SU-DHL-6 (cell line): Measurements from ENCODE around the gene TPST1.

Experiments used
- EZH2phosphoT487 ChIP-seq: fragments of 200-600 bp; sonication (generic), shearing (Covaris generic); conservative IDR thresholded peaks from 2 replicates; pipeline ENCODE4 v1.6.1; 2018; ENCODE audit warnings: mild to moderate bottlenecking, antibody characterized with exemption, low read length, moderate library complexity, mixed read lengths
- TF ChIP-seq, protein P1 (sequence below): fragments of 200-600 bp; sonication (generic); IDR thresholded peaks from one replicate; pipeline ENCODE4 v1.5.1; 2017; ENCODE audit warnings: antibody characterized with exemption, mild to moderate bottlenecking, low read length, moderate library complexity; ENCODE audit not compliant: insufficient read depth, poor library complexity, severe bottlenecking

DNA sequence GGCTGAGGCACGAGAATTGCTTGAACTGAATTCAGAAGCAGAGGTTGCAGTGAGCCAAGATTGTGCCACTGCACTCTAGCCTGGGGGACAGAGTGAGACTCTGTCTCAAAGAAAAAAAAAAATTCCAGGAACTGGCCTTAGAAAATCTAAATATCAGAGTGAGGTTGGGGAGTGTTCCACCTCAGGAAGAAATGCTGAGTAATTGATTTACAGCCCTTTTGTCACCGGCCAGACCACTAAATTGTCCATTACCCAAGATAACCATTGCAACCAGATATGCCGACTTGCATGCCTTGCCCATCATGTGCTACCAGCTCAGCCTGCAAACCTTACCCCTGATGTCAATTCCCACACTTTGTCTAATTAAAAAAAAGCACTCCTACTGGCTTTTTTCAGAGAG, 48.1 kb upstream of the TPST1 start:
- TF ChIP-seq, protein P1, sequence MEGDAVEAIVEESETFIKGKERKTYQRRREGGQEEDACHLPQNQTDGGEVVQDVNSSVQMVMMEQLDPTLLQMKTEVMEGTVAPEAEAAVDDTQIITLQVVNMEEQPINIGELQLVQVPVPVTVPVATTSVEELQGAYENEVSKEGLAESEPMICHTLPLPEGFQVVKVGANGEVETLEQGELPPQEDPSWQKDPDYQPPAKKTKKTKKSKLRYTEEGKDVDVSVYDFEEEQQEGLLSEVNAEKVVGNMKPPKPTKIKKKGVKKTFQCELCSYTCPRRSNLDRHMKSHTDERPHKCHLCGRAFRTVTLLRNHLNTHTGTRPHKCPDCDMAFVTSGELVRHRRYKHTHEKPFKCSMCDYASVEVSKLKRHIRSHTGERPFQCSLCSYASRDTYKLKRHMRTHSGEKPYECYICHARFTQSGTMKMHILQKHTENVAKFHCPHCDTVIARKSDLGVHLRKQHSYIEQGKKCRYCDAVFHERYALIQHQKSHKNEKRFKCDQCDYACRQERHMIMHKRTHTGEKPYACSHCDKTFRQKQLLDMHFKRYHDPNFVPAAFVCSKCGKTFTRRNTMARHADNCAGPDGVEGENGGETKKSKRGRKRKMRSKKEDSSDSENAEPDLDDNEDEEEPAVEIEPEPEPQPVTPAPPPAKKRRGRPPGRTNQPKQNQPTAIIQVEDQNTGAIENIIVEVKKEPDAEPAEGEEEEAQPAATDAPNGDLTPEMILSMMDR = no peak
- no peak for TF ChIP-seq EZH2phosphoT487
